Brain microvascular endothelial cell (primary cell): ENCODE measurements around the gene KRTAP10-1.
"Not testable (repeated sequence)": the region's sequence is repeated elsewhere in the genome, so short reads cannot be mapped to it uniquely, and the experiment has no call there.

Source experiments
- DNase-seq: peaks from one replicate; pipeline ENCODE4 v3.0.0-alpha.2; 2020
- H3K27ac ChIP-seq: fragments of 250-450 bp; sonication (Bioruptor Pico); 2 replicates; pipeline ENCODE4 v1.5.1; 2020; ENCODE audit warnings: mild to moderate bottlenecking, moderate library complexity
- H3K27me3 ChIP-seq: fragments of 250-450 bp; sonication (Bioruptor Pico); replicated peaks from 2 replicates; pipeline ENCODE4 v1.5.1; 2020; ENCODE audit warnings: mild to moderate bottlenecking
- H3K36me3 ChIP-seq: fragments of 250-450 bp; sonication (Bioruptor Pico); replicated peaks from 2 replicates; pipeline ENCODE4 v1.5.1; 2020; ENCODE audit warnings: mild to moderate bottlenecking
- H3K4me3 ChIP-seq: 2 replicates; pipeline ENCODE4 v1.5.1; 2011; ENCODE audit warnings: low read depth, mild to moderate bottlenecking, control low read depth, low read length, moderate library complexity
- in situ Hi-C: cut with HindIII; loops from 2 replicates; pipeline ENCODE4 v1.10.0; 2017; ENCODE audit warnings: low sequenced_read_pairs, low pct_ligation_motif_present
- TF ChIP-seq, protein P1 (sequence below): IDR thresholded peaks from 2 replicates; pipeline ENCODE4 v1.5.1; 2011; ENCODE audit warnings: low read depth, mild to moderate bottlenecking, moderate library complexity, low read length, control low read depth, inconsistent platforms; ENCODE audit errors: missing control alignments

KRTAP10-1 gene

DNA sequence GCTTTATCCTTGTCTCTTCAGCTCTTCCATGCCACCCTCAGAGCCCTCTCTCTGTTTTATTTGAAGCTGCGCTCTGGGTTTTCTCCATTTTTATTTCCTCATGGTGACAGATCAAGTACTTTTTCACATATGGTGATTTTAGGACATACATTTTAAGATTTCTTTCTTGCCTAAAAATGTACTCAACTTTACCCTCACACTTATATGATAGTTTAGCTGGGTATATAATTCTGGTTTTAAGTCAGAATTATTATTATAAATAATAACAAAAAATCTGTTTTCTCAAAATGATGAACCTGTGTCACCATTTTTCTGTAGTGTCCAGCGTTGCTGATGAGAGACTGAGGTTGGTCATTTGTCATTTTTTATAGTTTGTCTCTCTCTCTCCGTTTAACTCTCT lies 41.2 kb upstream of the KRTAP10-1 start:
- Histone ChIP-seq H3K4me3 (no peak overlapping the region), H3K27ac (no peak overlapping the region), H3K27me3 (no peaks in the 10 kb centered on the region), H3K36me3 (no peaks in the 10 kb centered on the region)
- in situ Hi-C loops, result no loop called here
- TF ChIP-seq, protein P1, sequence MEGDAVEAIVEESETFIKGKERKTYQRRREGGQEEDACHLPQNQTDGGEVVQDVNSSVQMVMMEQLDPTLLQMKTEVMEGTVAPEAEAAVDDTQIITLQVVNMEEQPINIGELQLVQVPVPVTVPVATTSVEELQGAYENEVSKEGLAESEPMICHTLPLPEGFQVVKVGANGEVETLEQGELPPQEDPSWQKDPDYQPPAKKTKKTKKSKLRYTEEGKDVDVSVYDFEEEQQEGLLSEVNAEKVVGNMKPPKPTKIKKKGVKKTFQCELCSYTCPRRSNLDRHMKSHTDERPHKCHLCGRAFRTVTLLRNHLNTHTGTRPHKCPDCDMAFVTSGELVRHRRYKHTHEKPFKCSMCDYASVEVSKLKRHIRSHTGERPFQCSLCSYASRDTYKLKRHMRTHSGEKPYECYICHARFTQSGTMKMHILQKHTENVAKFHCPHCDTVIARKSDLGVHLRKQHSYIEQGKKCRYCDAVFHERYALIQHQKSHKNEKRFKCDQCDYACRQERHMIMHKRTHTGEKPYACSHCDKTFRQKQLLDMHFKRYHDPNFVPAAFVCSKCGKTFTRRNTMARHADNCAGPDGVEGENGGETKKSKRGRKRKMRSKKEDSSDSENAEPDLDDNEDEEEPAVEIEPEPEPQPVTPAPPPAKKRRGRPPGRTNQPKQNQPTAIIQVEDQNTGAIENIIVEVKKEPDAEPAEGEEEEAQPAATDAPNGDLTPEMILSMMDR, result no peak
- no peak for DNase-seq

DNA sequence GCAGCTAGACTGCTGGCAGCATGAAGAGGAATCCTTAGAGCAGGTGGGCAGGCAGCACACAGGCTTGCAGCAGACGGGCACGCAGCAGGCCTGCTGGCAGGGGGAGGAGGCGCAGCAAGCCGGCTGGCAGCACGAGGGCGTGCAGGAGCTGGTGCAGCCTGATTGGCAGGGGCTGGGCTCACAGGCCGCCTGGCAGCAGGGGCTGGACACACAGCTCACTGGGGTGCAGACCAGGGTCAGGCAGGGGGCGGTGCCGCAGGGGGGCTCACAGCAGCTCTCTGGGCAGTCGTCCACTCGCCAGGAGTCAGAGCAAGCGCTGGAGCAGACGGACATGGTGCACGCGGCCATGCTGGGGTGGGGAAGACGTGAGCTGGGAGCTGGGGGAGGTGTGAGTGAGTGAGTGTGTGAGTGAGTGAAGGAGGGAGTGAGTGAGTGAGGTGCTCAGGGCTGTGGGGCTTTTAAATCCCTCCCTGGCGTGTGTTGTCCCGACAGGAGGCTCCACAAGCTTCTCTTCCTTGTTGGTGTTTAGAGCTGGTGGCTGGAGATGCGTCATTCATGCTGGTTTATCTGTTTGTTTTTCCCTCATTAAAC lies 40.3 kb upstream of the KRTAP10-1 start, which contains the start of gene KRTAP10-5:
Gene KRTAP10-5 (minus strand): TSS at position 374 of the 591 bp plus-strand sequence. CDS start 26 bp downstream, at position 348.
- in situ Hi-C loops, DNase-seq, H3K36me3 ChIP-seq, H3K27ac ChIP-seq, H3K27me3 ChIP-seq, H3K4me3 ChIP-seq: not testable (repeated sequence)

DNA sequence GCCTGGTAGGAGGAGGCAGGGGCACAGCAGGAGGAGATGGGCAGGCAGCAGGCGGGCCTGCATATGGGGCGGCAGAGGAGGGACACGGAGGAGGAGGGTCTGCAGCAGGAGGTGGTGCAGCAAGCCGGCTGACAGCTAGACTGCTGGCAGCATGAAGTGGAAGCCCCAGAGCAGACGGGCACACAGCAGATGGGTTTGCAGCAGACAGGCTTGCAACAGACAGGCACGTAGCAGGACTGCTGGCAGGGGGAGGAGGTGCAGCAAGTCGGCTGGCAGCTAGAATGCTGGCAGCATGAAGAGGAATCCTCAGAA lies 39.8 kb upstream of the KRTAP10-1 start:
- in situ Hi-C loops, result no loop called here
- no peaks in the 10 kb centered on the region for H3K27me3 ChIP-seq
- TF ChIP-seq, protein P1, result no peak

DNA sequence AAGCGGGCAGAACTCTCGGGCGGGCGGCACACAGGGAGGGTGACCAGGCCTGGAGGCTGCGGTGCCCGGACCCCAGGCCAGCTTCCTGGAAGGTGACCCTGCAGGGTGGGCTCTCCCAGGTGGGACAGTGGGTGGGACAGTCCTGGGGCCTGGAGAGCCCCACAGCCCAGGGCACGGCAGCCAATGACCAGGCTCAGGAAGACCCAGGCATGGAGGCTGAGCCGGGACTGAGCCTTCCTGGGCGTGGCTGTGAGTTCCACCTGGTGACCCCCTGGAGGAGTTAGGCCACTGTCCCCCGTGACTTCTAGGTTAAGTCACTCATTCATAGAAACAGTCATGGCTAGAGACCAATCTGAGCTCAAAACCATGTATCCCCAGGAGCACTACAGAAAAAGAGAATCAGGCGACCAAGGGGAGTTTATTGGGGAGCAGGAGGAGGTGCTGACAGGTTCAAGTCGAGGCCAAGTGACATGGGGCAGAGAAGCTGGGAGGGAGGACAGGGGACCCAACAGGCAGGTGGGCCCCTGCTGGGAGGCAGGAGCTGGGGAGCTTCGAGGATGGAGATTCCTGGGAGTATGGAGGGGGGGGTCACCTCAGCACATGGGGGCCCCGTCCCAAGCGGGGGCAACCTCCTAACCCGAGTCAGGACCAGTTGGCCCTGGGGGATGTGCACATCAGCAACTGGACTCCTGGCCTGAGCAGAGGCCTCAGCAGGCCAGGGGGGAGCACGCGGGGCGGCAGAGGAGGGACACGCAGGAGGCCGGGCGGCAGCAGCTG lies 39.2 kb upstream of the KRTAP10-1 start:
- no peak overlapping the region for H3K4me3 ChIP-seq
- H3K27ac ChIP-seq, result no peak overlapping the region
- in situ Hi-C loops, result no loop called here
- H3K36me3 ChIP-seq, result no peaks in the 10 kb centered on the region
- TF ChIP-seq, protein P1, result no peak
- H3K27me3 ChIP-seq, result no peaks in the 10 kb centered on the region
- DNase-seq, result no peak

More for the DNA sequence above, 39.8 kb upstream of the KRTAP10-1 start:
- no peak overlapping the region for H3K27ac ChIP-seq
- H3K4me3 ChIP-seq, result no peak overlapping the region
- no peaks in the 10 kb centered on the region for H3K36me3 ChIP-seq
- no peak for DNase-seq

DNA sequence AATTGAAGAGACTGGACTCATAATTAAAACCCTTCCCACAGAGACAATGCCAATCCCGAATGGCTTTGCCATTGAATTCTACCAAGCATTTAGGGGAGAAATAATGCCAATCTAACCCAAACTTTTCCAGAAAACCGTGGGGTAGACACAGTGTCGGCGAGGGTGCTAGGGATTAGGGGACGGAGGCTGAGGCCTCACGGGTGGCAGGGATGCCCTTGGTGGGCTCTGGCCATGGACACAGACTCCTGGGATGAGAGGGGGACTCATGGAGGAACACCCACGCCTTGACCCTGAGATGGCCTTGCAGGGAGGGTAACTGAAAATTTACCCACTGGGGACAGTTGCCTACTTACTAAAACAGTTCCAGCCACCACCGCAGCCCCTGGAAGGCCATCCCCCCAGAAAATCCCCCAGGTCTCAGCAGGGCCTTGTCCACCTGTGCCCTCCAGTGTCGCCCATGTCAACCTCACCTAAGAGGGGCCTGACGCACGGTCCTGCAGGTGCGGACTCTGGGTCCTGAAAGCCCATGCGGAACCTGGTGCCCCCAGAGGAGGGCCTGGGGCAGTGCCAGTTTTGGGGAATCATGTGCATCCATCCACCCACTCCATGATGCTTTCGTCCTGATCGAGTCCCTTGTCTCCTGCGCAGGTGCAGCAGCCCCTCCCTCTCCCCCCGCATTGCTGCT lies 38.5 kb upstream of the KRTAP10-1 start:
- in situ Hi-C loops, result no loop called here

DNA sequence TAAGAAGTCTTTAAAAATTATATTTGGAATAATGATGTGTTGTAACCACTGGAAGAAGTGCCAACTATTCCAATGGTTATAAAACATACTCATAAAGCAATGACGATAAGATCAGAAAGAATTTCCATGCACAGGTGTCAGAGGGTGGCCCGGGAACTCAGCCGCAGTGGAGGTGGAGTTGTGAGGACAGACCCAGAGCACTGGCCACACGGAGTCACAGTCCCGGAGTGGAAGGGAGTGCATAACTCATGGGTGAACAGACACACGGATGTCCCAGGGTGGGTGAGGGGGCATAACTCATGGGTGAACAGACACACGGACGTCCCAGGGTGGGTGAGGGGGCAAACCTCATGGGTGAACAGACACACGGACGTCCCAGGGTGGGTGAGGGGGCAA lies 36.0 kb upstream of the KRTAP10-1 start:
- in situ Hi-C loops, result no loop called here
- Histone ChIP-seq H3K36me3 (no peaks in the 10 kb centered on the region), H3K27ac (no peak overlapping the region), H3K27me3 (no peaks in the 10 kb centered on the region), H3K4me3 (no peak overlapping the region)
- no peak for DNase-seq
- TF ChIP-seq, protein P1, result no peak

More for the DNA sequence above, 38.5 kb upstream of the KRTAP10-1 start:
- no peak overlapping the region for H3K27ac ChIP-seq
- no peak overlapping the region for H3K4me3 ChIP-seq
- TF ChIP-seq, protein P1, result no peak
- DNase-seq, result no peak
- H3K36me3 ChIP-seq, result no peaks in the 10 kb centered on the region
- H3K27me3 ChIP-seq, result no peaks in the 10 kb centered on the region
